Measurements from ENCODE around the gene SHISA7. TPM values are rescaled to one million over a fixed set of nuclear protein-coding genes. Genes with fewer than 3 reads are reported as not detected.

SHISA7 gene
- total and polyA plus RNA-seq, 7 donors, result 0.04 to 0.41 (median 0.32) TPM; not detected in 3

DNA sequence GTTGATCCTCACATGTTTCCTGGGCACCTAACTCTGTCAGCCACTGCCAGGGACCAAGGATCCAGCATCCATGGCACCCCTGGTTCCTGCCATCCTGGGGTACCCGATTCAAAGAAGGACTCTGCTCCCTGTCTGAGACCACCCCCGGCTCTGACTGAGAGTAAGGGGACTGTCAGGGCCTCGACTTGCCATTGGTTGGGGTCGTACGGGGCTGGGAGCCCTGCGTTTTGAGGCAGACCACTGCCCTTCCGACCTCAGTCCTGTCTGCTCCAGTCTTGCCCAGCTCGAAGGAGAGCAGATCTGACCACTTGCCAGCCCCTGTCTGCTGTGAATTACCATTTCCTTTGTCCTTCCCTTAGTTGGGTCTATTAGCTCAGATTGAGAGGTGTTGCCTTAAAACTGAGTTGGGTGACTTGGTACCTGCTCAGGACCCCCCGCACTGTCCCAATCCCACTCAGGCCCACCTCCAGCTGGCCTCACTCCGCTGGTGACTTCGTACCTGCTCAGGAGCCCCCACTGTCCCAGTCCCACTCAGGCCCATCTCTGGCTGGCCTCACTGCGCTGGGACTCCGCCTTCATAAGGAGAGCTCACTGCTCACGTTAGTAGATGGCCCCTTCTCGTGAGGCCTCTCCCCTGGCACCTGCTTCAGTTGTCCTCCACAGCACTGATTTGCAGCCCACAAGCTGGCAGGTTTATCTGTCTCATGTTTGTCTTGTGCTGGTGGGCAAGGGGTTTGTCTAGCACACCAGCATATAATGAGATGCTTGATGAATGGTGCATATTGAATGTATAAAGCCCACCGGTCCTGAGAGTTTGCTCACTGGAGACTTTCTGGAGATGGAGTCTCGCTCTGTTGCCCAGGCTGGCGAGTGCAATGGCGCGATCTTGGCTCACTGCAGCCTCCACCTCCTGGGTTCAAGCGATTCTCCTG is 53.4 kb downstream of the SHISA7 start:
- Histone ChIP-seq H3K4me1 (peaks cover 0 to 49% (median 42%) of the 10 kb centered on the region in 4 donors), H3K9me3 (no peaks in the 10 kb centered on the region), H3K4me3 (no peak overlapping the region), H3K27me3 (no peaks in the 10 kb centered on the region), H3K36me3 (peaks cover 17 to 38% (median 18%) of the 10 kb centered on the region in 4 donors), H3K27ac (no peak overlapping the region)
- intact Hi-C loops (cut with DNase I), result loop anchor here (5.0 kb wide), 2 partner anchors 107 to 1522 kb away; partner anchors contain the start of genes BRSK1, HSPBP1 and MYADM
- WGBS, 2 donors, result 84 to 88% methylated on average over 21 of the region's 21 CpGs
- DNase-seq, result no peak
- no peak for TF ChIP-seq POLR2AphosphoS5 (IDR thresholded peaks at IDR 0.05)
- TF ChIP-seq, protein P1, sequence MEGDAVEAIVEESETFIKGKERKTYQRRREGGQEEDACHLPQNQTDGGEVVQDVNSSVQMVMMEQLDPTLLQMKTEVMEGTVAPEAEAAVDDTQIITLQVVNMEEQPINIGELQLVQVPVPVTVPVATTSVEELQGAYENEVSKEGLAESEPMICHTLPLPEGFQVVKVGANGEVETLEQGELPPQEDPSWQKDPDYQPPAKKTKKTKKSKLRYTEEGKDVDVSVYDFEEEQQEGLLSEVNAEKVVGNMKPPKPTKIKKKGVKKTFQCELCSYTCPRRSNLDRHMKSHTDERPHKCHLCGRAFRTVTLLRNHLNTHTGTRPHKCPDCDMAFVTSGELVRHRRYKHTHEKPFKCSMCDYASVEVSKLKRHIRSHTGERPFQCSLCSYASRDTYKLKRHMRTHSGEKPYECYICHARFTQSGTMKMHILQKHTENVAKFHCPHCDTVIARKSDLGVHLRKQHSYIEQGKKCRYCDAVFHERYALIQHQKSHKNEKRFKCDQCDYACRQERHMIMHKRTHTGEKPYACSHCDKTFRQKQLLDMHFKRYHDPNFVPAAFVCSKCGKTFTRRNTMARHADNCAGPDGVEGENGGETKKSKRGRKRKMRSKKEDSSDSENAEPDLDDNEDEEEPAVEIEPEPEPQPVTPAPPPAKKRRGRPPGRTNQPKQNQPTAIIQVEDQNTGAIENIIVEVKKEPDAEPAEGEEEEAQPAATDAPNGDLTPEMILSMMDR (IDR thresholded peaks at IDR 0.05), result no peak
- no peak for TF ChIP-seq POLR2A (IDR thresholded peaks at IDR 0.05)
- no peak for TF ChIP-seq EP300 (IDR thresholded peaks at IDR 0.05)

DNA sequence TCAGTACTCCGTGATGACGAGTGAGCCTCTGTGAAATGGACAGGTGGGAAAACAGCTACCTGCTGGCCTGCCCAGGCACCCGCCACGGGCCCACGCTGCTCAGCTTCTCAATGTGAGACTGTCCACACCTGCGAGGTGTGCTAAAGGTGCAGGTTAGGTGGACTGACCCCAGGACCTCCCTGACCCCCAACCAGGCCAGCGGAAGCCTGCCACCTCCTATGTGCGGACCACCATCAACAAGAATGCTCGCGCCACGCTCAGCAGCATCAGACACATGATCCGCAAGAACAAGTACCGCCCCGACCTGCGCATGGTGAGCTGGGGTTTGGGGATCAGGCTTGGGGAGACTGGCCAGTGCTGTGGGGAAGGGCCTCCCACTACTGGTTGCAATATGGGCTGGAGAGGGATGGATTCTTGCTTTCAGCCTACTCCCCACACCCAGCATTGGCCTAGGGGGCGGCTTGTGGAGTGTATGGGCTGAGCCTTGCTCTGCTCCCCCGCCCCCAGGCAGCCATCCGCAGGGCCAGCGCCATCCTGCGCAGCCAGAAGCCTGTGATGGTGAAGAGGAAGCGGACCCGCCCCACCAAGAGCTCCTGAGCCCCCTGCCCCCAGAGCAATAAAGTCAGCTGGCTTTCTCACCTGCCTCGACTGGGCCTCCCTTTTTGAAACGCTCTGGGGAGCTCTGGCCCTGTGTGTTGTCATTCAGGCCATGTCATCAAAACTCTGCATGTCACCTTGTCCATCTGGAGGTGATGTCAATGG is 55.2 kb downstream of the SHISA7 start:
- no peaks in the 10 kb centered on the region for H3K27me3 ChIP-seq
- peak overlapping the region in 2 of 4 donors; percentile 96 for H3K27ac ChIP-seq
- DNase-seq, result no peak
- H3K4me1 ChIP-seq, result peaks cover 0 to 61% (median 53%) of the 10 kb centered on the region in 4 donors
- peak overlapping the region in 1 of 4 donors; percentile 86 for H3K4me3 ChIP-seq
- intact Hi-C loops (cut with DNase I), result loop anchor here (5.0 kb wide), 2 partner anchors 106 to 1521 kb away; partner anchors contain the start of genes BRSK1, HSPBP1 and MYADM
- H3K36me3 ChIP-seq, result peaks cover 17 to 38% (median 18%) of the 10 kb centered on the region in 4 donors
- no peak for TF ChIP-seq POLR2A (IDR thresholded peaks at IDR 0.05)
- TF ChIP-seq, protein P1 (IDR thresholded peaks at IDR 0.05), result no peak
- TF ChIP-seq POLR2AphosphoS5 (IDR thresholded peaks at IDR 0.05), result no peak
- no peak for TF ChIP-seq EP300 (IDR thresholded peaks at IDR 0.05)
- no peaks in the 10 kb centered on the region for H3K9me3 ChIP-seq
- 81 to 90% methylated on average over 24 of the region's 24 CpGs for WGBS, 2 donors

DNA sequence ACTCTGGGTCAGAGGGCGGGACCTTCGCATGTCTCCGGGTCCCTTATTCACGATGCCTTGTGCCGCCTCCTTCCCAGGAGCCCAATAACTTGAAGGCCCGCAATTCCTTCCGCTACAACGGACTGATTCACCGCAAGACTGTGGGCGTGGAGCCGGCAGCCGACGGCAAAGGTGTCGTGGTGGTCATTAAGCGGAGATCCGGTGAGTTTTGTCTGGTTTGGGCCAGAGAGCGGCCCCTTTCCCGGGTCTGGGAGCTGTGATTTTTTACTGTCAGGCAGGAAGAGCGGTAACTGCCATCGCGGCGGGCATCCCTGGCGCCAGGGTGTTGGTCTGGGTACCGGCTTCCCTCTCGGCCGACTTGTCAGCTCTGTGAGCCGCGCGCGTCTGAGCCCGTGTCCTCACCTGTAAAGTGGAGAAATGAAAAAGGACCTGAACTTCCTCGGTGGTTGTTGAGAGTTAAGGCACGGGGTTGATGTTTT is 56.6 kb downstream of the SHISA7 start:
- 1 to 2% methylated on average over 33 of the region's 33 CpGs for WGBS, 2 donors
- no peaks in the 10 kb centered on the region for H3K9me3 ChIP-seq
- intact Hi-C loops (cut with DNase I), result loop anchor here (5.0 kb wide), 2 partner anchors 104 to 1519 kb away; partner anchors contain the start of genes BRSK1, HSPBP1 and MYADM
- H3K4me1 ChIP-seq, result peaks cover 0 to 63% (median 54%) of the 10 kb centered on the region in 4 donors
- H3K27me3 ChIP-seq, result no peaks in the 10 kb centered on the region
- H3K36me3 ChIP-seq, result peaks cover 15 to 33% (median 17%) of the 10 kb centered on the region in 4 donors
- peak overlapping the region; percentile 94 to 97 (median 96) for H3K27ac ChIP-seq
- peak overlapping the region; percentile 80 to 95 (median 88) for H3K4me3 ChIP-seq
- no peak for DNase-seq
- no peak for TF ChIP-seq POLR2AphosphoS5 (IDR thresholded peaks at IDR 0.05)
- no peak for TF ChIP-seq EP300 (IDR thresholded peaks at IDR 0.05)
- TF ChIP-seq, protein P1 (IDR thresholded peaks at IDR 0.05), result no peak
- no peak for TF ChIP-seq POLR2A (IDR thresholded peaks at IDR 0.05)

DNA sequence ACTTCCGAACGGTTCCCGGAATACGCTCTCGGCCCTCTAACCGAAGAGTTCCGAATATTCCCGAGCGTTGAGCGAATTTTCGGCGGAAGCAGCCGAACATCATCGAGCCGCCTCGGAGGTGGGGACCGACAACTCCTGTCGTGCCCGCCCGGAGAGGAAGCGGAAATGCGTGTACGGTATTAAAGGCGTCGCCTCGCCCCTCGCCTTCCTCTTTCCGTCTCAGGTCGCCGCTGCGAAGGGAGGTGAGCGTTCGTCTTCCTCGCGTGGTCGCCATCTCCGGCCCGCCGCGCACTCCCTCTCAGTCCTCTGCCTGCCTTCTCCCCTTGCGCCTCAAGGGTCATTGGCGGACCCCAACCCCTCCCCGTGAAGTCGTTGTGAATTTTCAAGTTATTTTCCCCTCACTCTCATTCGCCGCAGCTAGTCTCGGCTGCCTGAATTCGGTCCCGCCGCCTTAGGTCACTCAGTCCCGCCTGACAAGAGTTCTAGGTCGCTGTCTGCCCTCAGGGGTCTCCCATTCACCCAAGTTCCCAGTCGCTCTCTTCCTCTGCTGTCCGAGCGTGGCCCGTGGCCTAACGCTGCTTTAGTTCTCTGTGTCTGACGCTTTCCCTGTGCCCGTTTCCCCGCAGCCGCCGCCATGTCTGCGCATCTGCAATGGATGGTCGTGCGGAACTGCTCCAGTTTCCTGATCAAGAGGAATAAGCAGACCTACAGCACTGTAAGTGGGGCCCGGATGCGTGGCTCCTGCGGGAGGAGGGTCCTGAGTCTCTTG is 57.2 kb downstream of the SHISA7 start, which contains the start of gene RPL28:
TSS of gene RPL28 (plus strand) at position 209 of the 769 bp plus-strand sequence. CDS start at position 635, 426 bp downstream.
- TF ChIP-seq POLR2A (IDR thresholded peaks at IDR 0.05) (peak; percentile 99), POLR2AphosphoS5 (IDR thresholded peaks at IDR 0.05) (peak; percentile 99 to 100 (median 100))
- TF ChIP-seq, protein P1 (IDR thresholded peaks at IDR 0.05), result no peak
- H3K27me3 ChIP-seq, result no peaks in the 10 kb centered on the region
- H3K27ac ChIP-seq, result peak within 1 kb of the TSS; percentile 94 to 97 (median 96)
- peak; percentile 99 for DNase-seq
- WGBS, 2 donors, result 0 to 1% methylated on average over 68 of the region's 68 CpGs
- H3K4me3 ChIP-seq, result peak within 1 kb of the TSS; percentile 80 to 95 (median 88)
- intact Hi-C loops (cut with DNase I), result loop anchor here (1.0 to 5.0 kb wide), 4 partner anchors 21 to 1519 kb away; partner anchors contain the start of genes BRSK1, HSPBP1, MYADM and UBE2S
- peaks cover 15 to 33% (median 17%) of the 10 kb centered on the region in 4 donors for H3K36me3 ChIP-seq
- H3K9me3 ChIP-seq, result no peaks in the 10 kb centered on the region
- H3K4me1 ChIP-seq, result peaks cover 0 to 59% (median 54%) of the 10 kb centered on the region in 4 donors
